GM23338 (cell line): ENCODE data around the gene TCF12. TPM values are rescaled to one million over a fixed set of nuclear protein-coding genes. Genes with fewer than 3 reads are reported as not detected.

Source experiments
- ATAC-seq: fragments of 200-7000 bp; cut with Tn5 transposase; 3 replicates; pipeline ENCODE4 v1.9.1; 2020
- DNase-seq: peaks from one replicate; pipeline ENCODE4 v3.0.0-alpha.2; 2015; ENCODE audit warnings: low spot score
- H2AFZ ChIP-seq: fragments of 200-600 bp; sonication (generic); 2 replicates; pipeline ENCODE4 v1.8.0; 2016; ENCODE audit warnings: antibody characterized with exemption, mild to moderate bottlenecking, moderate library complexity
- H3F3A ChIP-seq: fragments of 200-600 bp; sonication (generic); replicated peaks from 2 replicates; pipeline ENCODE4 v1.8.0; 2017; ENCODE audit warnings: antibody characterized with exemption, mixed run types, low read depth
- H3K27ac ChIP-seq: fragments of 200-600 bp; sonication (generic); 2 replicates; pipeline ENCODE4 v1.6.1; 2016; ENCODE audit warnings: low read depth
- H3K27me3 ChIP-seq: fragments of 200-600 bp; sonication (generic); 2 replicates; pipeline ENCODE4 v1.8.0; 2016; ENCODE audit warnings: mild to moderate bottlenecking, mixed run types, moderate library complexity; ENCODE audit not compliant: insufficient read depth
- H3K36me3 ChIP-seq: fragments of 200-600 bp; sonication (generic); 2 replicates; pipeline ENCODE4 v1.8.0; 2016; ENCODE audit warnings: mild to moderate bottlenecking; ENCODE audit not compliant: insufficient read depth
- H3K4me1 ChIP-seq: fragments of 200-600 bp; sonication (generic); 2 replicates; pipeline ENCODE4 v1.8.0; 2016; ENCODE audit warnings: mild to moderate bottlenecking, moderate library complexity; ENCODE audit not compliant: insufficient read depth
- H3K4me2 ChIP-seq: fragments of 200-600 bp; sonication (generic); 2 replicates; pipeline ENCODE4 v1.7.1; 2017; ENCODE audit warnings: mixed run types
- H3K4me3 ChIP-seq: fragments of 200-600 bp; sonication (generic); 2 replicates; pipeline ENCODE4 v1.6.1; 2016; ENCODE audit warnings: mixed run types
- H3K79me2 ChIP-seq: fragments of 200-600 bp; sonication (generic); replicated peaks from 2 replicates; pipeline ENCODE4 v1.8.0; 2017; ENCODE audit warnings: mild to moderate bottlenecking; ENCODE audit not compliant: insufficient read depth
- H3K9me2 ChIP-seq: fragments of 200-600 bp; sonication (generic); 2 replicates; pipeline ENCODE4 v1.8.0; 2017; ENCODE audit not compliant: insufficient read depth
- H4K20me1 ChIP-seq: fragments of 200-600 bp; sonication (generic); replicated peaks from 2 replicates; pipeline ENCODE4 v1.8.0; 2017; ENCODE audit warnings: mild to moderate bottlenecking; ENCODE audit not compliant: insufficient read depth
- H3K27ac Mint-ChIP-seq: 2 replicates; pipeline ENCODE4 v1.8.0; 2020; ENCODE audit warnings: inconsistent platforms, mild to moderate bottlenecking, moderate library complexity, mixed read lengths
- H3K27me3 Mint-ChIP-seq: 3 replicates; pipeline ENCODE4 v1.8.0; 2022; ENCODE audit warnings: low read depth, mild to moderate bottlenecking, moderate library complexity, mixed read lengths, inconsistent platforms; ENCODE audit not compliant: insufficient read depth, poor library complexity
- H3K36me3 Mint-ChIP-seq: 3 replicates; pipeline ENCODE4 v1.8.0; 2021; ENCODE audit warnings: low read depth, mild to moderate bottlenecking, inconsistent platforms, moderate library complexity, mixed read lengths
- H3K4me1 Mint-ChIP-seq: 3 replicates; pipeline ENCODE4 v1.8.0; 2020; ENCODE audit warnings: mild to moderate bottlenecking, inconsistent platforms, mixed read lengths
- H3K4me3 Mint-ChIP-seq: 3 replicates; pipeline ENCODE4 v1.8.0; 2021; ENCODE audit warnings: moderate library complexity, mild to moderate bottlenecking, inconsistent platforms, mixed read lengths
- H3K9me3 Mint-ChIP-seq: 3 replicates; pipeline ENCODE4 v1.8.0; 2020; ENCODE audit warnings: moderate library complexity, mild to moderate bottlenecking, inconsistent platforms, mixed read lengths
- CREB1 ChIP-seq: fragments of 250-450 bp; sonication (Bioruptor Pico); IDR thresholded peaks from 2 replicates; pipeline ENCODE4 v1.5.0; 2020; ENCODE audit warnings: low read depth, mild to moderate bottlenecking, moderate library complexity
- CTCF ChIP-seq, 2 experiments: fragments of 200-600 bp in 1 of 2; sonication (generic) in 1 of 2; conservative IDR thresholded peaks; 2 replicates each; pipeline versions ENCODE4 v1.5.1 to v1.6.1; 2016 to 2017; ENCODE audit warnings: antibody characterized with exemption in 2 of 2, low read depth in 2 of 2, mild to moderate bottlenecking in 2 of 2, moderate library complexity in 1 of 2
- ETS1 ChIP-seq: IDR thresholded peaks from 2 replicates; pipeline ENCODE4 v1.6.1; 2016; ENCODE audit warnings: antibody characterized with exemption
- EZH2 ChIP-seq: fragments of 200-600 bp; sonication (generic); IDR thresholded peaks from one replicate; pipeline ENCODE4 v1.8.0; 2017; ENCODE audit warnings: antibody characterized with exemption, mild to moderate bottlenecking, low read depth; ENCODE audit not compliant: unreplicated experiment
- EZH2phosphoT487 ChIP-seq: fragments of 200-600 bp; sonication (generic); IDR thresholded peaks from one replicate; pipeline ENCODE4 v1.8.1; 2018; ENCODE audit warnings: antibody characterized with exemption; ENCODE audit not compliant: unreplicated experiment
- JUNB ChIP-seq: IDR thresholded peaks from one replicate; pipeline ENCODE4 v1.6.1; 2016; ENCODE audit warnings: antibody characterized with exemption; ENCODE audit not compliant: unreplicated experiment
- NANOG ChIP-seq: IDR thresholded peaks from 2 replicates; pipeline ENCODE4 v1.6.1; 2016; ENCODE audit warnings: antibody characterized with exemption, borderline replicate concordance
- POLR2AphosphoS5 ChIP-seq: IDR thresholded peaks from 2 replicates; pipeline ENCODE4 v1.6.1; 2016; ENCODE audit warnings: antibody characterized with exemption, low read depth
- REST ChIP-seq: IDR thresholded peaks from one replicate; pipeline ENCODE4 v1.6.1; 2018; ENCODE audit warnings: antibody characterized with exemption; ENCODE audit not compliant: unreplicated experiment
- STAT1 ChIP-seq: IDR thresholded peaks from one replicate; pipeline ENCODE4 v1.6.1; 2016; ENCODE audit warnings: antibody characterized with exemption; ENCODE audit not compliant: unreplicated experiment
- ZNF114 ChIP-seq: fragments of 250-450 bp; sonication (Bioruptor Pico); IDR thresholded peaks from 2 replicates; pipeline ENCODE4 v1.5.0; 2020; ENCODE audit warnings: mild to moderate bottlenecking, moderate library complexity
- ZNF331 ChIP-seq: fragments of 250-450 bp; sonication (Bioruptor Pico); IDR thresholded peaks from 2 replicates; pipeline ENCODE4 v1.5.0; 2020; ENCODE audit warnings: low read depth, mild to moderate bottlenecking, moderate library complexity
- ZNF462 ChIP-seq: fragments of 250-450 bp; sonication (Bioruptor Pico); IDR thresholded peaks from 2 replicates; pipeline ENCODE4 v1.5.0; 2020; ENCODE audit warnings: mild to moderate bottlenecking, moderate library complexity
- polyA plus RNA-seq: library from polyadenylated mRNA; unstranded; fragments of >200 nt; fragmentation: Nextera tagmentation; extraction: Ambion mirVana; gene quantifications from 2 replicates; pipeline ENCODE4 v1.2.1, GENCODE V29; 2016
- total RNA-seq: library from RNA; depleted of rRNA; stranded (reverse); fragments of >200 nt; shearing (Covaris generic); gene quantifications from 2 replicates; pipeline ENCODE4 v1.2.3, GENCODE V29; 2014

Gene TCF12
- total and polyA plus RNA-seq, 2 experiments from 2014 or later: 27.6 to 104 TPM

- TF ChIP-seq CREB1 (no peak), POLR2AphosphoS5 (no peak), ZNF331 (CRISPR knock-in tag) (no peak), NANOG (no peak), CTCF (conservative IDR thresholded peaks at IDR 0.05; ENCODE audit: low read depth in 2 of 2) (no peak), REST (no peak), ETS1 (no peak), EZH2phosphoT487 (no peak), JUNB (no peak), ZNF462 (CRISPR knock-in tag) (no peak), EZH2 (no peak), ZNF114 (CRISPR knock-in tag) (no peak), STAT1 (no peak)
- Histone ChIP-seq H4K20me1 (peaks cover 8% of the 10 kb centered on the region), H3K27ac (no peak overlapping the region), H3K27me3 (no peaks in the 10 kb centered on the region), H3K4me3 (no peak overlapping the region), H2AFZ (no peak overlapping the region), H3F3A (no peaks in the 10 kb centered on the region), H3K4me1 (peaks cover 16% of the 10 kb centered on the region), H3K4me2 (no peak overlapping the region), H3K79me2 (peaks cover 75% of the 10 kb centered on the region), H3K9me2 (no peaks in the 10 kb centered on the region), H3K36me3 (no peaks in the 10 kb centered on the region)
- DNase-seq (no peak), ATAC-seq (no peak)
- H3K27ac Mint-ChIP-seq: no peak overlapping the region
- H3K4me1 Mint-ChIP-seq: peaks cover 26% of the 10 kb centered on the region
- no peak overlapping the region for H3K4me3 Mint-ChIP-seq
- no peaks in the 10 kb centered on the region for H3K27me3 Mint-ChIP-seq
- no peaks in the 10 kb centered on the region for H3K36me3 Mint-ChIP-seq
- H3K9me3 Mint-ChIP-seq: no peaks in the 10 kb centered on the region
Measured at GRCh38 chr15:57061696-57062095, 143.3 kb downstream of the TCF12 start.
